ENCODE results near the gene APOBEC3G.

- TF ChIP-seq, protein P1, sequence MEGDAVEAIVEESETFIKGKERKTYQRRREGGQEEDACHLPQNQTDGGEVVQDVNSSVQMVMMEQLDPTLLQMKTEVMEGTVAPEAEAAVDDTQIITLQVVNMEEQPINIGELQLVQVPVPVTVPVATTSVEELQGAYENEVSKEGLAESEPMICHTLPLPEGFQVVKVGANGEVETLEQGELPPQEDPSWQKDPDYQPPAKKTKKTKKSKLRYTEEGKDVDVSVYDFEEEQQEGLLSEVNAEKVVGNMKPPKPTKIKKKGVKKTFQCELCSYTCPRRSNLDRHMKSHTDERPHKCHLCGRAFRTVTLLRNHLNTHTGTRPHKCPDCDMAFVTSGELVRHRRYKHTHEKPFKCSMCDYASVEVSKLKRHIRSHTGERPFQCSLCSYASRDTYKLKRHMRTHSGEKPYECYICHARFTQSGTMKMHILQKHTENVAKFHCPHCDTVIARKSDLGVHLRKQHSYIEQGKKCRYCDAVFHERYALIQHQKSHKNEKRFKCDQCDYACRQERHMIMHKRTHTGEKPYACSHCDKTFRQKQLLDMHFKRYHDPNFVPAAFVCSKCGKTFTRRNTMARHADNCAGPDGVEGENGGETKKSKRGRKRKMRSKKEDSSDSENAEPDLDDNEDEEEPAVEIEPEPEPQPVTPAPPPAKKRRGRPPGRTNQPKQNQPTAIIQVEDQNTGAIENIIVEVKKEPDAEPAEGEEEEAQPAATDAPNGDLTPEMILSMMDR (IDR thresholded peaks at IDR 0.05; ENCODE audit: low read length), result no peak
- no peak for TF ChIP-seq EZH2 (IDR thresholded peaks at IDR 0.05; ENCODE audit: borderline replicate concordance, low read length)
These were observed 39.0 kb downstream of the APOBEC3G start for GRCh38 chr22:39115977-39116621.
